ENCODE results near the gene CDKN3.

Gene CDKN3, protein sequence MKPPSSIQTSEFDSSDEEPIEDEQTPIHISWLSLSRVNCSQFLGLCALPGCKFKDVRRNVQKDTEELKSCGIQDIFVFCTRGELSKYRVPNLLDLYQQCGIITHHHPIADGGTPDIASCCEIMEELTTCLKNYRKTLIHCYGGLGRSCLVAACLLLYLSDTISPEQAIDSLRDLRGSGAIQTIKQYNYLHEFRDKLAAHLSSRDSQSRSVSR

DNA sequence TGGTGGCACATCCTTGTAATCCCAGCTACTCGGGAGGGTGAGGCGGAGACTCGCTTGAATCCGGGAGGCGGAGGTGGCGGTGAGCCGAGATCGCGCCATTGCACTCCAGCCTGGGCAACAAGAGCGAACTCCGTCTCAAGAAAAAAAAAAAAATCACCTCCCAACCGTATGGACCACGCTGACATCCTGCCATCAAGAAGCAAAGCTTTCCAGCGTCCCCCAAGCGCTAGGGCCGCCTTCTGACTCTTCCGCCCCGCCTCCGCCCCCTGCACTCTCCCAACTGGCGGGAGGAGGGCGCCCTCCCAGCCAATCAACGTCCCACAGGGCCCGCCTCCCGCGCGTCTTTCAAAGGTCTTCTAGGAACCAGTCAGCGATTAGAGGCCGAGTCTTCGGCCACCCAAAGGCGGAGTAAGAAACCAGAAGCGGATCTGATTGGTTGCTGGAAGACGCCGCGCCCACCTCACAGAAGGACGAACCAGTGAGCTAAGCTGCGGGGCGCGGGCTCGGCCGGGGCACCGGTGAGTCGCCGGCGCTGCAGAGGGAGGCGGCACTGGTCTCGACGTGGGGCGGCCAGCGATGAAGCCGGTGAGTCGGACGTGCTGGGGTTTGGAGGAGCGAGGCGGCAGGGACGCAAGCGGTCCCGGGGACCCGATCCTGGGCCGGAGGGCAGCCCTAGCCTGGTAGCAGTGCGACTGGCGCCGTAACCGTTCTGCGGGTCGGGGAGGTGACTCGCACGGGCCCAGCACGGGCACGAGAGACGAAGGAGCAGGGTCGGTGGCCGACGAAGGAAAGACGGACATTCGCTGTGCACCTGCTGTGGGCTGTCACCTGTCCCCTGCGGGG lies at the start of gene CDKN3:
CDKN3 (plus strand) TSS at position 515 of the 843 bp plus-strand sequence; CDS start at position 577, 62 bp downstream.
- peak; percentile 95 for DNase-seq (ENCODE audit: low read depth)

DNA sequence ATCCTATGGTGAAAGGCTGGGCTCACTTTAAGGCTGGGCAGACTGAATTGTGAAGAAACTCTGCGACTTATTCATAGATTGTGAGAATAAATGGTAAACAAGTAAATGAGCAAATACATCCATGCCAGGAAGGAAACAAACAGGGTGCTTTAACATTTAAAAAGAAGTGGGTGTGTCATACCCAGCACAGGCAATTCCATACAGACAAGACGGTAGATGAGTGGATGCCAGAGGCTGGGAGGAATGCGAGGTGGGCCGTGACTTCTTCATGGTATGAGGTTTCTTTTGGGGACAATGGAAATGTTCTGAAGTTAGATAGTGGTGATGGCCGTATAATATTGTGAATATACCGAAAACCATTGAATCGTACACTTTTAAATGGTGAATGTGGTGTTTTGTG lies 49.8 kb upstream of the CDKN3 start:
- DNase-seq (ENCODE audit: low read depth) = no peak

DNA sequence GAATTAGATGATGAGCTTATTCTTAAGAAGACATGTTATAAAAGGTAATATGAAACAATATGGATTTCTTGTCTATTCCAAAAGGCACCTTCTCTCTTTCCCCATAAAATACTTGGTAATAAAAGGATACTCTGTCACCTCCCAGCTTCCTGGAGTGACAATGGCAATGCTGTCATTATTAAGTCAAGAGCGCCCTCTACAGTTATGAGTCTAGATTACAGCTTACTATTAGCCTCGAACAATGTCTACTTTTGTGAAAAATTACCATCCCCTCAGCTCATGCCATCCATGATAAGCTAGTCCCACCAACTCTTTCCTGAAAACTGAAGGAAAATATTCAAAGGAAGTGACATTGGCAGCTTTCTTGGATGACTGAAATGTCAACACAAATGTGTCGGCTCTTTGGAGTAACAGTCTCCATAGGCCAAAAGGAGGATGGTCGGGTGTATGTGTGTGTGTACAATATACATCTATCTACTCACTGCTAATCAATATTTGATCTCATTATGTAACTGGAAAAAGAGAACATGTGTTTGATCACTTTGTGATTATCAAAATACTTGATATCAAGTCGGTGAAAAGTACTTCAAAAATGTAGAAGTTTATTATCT lies 48.7 kb upstream of the CDKN3 start:
- DNase-seq (ENCODE audit: low read depth) = no peak

DNA sequence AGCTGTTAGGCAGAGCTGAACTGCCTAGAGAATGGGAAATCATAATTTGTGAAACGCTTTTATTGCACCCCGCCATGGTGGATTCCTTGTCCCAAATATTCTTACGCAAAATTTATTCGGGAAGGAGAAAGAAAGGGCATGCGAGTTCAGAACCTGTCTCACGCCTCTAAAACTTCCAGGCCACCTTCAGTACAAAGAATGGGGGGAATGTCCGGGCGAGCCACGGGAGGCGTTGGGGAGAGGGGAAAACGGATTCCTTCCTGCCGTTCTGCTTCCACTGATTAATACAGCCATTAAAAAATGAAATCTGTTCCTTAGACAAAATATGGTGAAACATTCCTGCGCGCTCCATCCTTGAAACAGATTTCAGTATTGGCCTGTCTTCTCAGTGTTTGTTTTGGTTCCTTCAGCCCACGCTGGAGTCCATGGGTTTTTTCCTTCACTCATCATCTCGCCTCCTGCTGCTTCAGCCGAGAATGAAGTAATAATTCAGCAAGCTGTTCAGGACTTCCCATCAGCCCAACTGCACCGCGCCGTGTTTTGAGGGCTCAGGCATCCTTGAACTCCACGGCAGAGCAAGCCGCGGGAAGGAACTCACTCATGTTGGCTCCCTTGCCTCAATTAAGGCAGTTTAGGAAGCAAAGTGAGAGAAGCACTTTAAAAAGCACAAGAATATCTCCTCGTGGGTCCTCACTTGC lies 47.7 kb upstream of the CDKN3 start:
- no peak for DNase-seq (ENCODE audit: low read depth)

DNA sequence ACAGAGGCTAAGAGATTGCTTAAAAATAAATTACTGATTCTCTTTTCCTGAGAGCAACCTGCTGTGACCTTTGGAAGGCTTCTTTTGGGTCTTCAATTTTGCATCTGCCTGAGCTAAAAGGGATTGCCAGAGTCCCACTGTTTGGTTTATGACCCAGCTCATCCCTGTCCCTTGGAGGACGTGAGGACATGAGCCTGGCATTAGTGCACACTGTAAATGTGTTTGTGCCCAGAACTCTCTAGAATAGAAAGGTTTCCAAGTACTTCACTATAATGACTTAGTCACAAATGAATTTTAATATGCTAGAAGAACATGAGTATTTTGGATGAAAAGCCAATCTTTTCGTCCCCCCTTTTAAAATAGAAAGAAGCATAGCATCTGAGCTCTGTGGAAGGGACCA lies 47.1 kb upstream of the CDKN3 start:
- DNase-seq (ENCODE audit: low read depth) = no peak

DNA sequence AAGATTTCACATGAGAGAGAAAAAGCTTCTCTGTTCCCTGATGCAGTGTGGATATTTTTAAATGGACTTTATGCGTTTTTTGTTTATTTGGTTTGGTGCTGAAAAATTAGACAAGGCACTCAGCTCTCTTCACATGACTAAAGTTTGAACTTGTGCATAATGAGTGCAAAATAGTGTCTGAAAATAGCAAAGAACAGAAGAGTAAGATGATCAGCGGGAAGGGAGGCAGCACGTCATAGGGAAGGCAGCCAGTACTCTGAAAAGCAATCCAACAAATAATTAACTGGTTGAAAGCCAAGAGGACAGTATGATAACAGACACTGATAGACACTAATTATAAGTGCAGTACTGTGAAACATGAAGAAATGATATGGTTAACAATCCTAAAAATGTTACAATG lies 46.6 kb upstream of the CDKN3 start:
- no peak for DNase-seq (ENCODE audit: low read depth)

DNA sequence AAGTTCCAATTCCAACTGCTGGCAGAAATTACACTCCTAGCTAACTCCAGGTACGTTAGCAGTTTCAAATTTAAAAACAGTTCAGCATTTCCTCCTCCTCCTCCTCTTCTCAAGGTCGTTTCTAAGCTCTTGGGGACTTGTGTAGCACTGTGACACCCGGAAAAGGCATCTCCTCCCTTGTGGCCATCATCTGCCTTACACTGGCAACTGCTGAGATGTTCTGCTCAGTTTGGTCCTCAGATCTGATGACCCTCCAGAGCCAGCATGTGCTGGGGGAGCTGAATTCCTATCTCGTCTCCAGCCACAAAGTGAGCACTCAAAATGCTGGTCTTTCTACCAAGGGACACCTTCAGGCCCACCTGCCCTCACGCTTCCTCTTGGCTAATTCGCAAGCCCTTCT lies 43.5 kb upstream of the CDKN3 start:
- no peak for DNase-seq (ENCODE audit: low read depth)

DNA sequence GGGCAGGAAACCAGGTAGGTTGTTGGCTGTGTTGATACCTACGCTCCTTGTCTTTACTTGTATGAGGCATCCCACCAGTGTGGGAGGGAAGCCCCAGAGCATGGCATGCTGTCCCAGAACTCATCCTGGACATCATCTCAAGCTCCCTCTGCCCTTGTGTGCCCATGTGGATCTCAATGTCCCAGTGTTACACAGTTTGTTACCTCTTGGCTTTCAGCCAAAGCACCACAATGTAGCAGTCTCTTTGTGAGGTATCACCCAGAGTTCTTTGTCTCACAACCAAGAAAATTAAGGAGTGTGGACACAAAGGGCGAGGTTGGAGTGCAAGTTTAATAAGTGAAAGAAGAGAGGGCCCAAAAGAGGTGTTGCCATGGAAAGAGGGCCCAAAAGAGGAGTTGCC lies 43.1 kb upstream of the CDKN3 start:
- DNase-seq (ENCODE audit: low read depth) = no peak

DNA sequence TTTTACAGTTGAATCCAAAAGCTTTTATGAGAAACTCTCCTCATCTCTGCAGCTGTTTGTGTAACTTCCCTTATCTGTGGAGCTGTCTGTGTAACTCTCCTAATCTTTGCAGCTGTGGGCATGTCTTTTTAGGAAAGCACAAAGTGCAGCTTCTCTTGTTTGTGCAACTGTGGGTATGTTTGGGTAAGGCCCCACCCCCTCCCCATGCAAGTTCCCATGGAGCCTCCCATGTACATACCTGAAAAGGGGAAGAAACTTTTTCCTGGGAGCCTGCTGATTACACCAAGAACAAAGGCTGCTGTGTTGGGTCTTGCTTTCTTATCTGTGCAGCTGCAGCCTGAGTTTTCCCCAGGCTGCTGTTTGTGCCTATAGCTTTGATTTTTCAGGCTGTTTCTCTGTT lies 42.7 kb upstream of the CDKN3 start:
- no peak for DNase-seq (ENCODE audit: low read depth)

DNA sequence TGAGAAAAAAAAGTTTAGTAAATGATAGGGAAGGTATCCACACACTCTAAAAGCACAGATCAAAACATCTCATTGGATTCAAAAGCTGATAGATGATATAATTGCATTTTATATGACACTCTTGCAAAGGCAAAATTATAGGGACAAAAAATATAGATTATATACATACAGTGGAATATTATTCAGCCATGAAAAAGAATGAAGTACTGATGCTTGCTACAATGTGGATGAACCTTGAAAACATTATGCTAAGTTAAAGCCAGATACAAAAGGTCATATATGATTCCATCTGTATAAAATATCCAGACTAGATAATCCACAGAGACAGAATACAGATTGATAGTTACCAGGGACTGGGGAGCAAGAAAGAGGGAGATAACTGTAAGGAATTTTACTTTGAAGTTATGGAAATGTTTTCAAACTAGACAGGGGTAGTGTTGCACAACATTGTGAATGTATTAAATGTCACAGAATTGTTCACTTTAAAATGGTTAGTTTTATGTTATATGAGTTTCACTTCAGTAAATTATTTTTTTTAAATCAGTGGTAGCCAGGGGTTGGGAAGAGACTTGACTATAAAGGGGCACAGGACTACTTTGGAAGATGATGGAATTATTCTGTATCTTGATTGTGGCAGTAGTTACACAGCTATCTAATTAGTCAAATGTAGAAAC lies 41.7 kb upstream of the CDKN3 start:
- no peak for DNase-seq (ENCODE audit: low read depth)

DNA sequence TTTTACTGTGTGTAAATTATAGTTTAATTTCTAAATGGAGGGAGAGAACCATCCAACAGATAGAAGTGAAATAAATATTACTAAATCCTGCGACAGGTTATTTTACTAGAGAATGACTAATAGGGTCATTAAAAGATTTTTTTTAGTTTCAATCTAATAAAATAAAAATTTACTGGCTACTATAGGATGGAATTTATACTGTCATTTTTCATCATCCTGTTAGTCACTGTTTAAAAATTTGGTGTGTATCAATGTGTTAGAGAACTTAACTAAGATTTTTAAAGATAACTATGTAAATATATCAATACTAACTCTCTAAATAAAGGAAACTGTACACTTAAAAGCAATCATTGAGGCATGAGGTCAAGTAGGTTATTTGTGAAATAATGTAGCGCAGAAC lies 41.1 kb upstream of the CDKN3 start:
- DNase-seq (ENCODE audit: low read depth) = no peak

DNA sequence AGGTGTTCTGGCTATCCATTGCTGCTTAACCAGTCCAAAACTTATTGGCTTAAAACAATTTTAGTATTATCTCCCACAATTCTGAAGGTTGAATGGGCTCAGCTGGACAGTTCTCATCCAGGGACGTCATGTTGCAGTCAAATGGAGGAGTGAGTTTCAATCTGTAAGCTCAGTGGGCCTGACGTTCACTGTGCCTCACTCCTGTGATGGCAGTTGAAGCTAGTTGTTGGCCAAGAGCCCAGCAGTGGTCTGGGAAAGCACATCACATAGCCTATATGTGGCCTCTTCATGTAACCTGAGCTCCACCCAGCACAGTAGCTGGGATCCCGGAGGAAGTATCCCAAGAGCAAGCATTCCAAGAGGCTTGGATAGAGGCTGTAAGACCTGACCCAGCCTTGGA lies 40.6 kb upstream of the CDKN3 start:
- no peak for DNase-seq (ENCODE audit: low read depth)

DNA sequence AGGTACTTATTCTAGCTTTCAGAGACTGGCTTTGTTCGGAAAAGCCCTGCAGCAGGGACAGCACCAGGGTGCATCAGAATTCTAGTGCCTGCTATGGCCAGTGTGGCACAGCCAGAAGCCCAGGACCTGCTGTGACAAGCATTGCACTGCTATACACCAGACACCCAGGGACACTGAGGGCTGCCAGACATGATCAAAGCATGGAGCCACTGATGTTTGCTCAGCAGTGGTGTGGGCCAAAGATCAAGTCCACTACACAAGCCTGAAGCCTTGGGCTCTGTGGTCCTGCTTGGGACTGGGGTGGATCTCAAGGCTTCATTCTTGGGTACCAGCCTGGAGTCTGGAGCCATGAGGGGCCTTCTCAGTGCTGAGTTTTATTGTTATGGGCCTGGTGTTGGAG lies 36.1 kb upstream of the CDKN3 start:
- no peak for DNase-seq (ENCODE audit: low read depth)

DNA sequence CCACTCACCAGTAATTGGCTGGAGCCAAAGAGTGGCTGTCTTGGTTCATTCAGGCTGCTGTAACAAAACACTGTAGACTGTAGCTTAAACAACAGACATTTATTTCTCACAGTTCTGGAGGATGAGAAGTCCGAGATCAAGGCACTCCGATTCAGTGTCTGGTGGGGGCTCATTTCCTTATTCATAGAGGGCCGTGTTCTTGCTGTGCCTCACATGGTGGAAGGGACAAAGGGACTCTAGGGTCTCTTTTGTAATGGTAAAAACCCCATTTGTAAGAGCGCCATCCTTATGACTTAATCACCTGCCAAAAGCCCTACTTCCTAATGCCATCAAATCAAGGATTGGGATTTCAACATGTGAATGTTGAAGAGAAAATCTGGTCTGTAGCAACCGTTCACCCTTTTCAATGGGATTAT lies 34.7 kb upstream of the CDKN3 start:
- DNase-seq (ENCODE audit: low read depth) = no peak

DNA sequence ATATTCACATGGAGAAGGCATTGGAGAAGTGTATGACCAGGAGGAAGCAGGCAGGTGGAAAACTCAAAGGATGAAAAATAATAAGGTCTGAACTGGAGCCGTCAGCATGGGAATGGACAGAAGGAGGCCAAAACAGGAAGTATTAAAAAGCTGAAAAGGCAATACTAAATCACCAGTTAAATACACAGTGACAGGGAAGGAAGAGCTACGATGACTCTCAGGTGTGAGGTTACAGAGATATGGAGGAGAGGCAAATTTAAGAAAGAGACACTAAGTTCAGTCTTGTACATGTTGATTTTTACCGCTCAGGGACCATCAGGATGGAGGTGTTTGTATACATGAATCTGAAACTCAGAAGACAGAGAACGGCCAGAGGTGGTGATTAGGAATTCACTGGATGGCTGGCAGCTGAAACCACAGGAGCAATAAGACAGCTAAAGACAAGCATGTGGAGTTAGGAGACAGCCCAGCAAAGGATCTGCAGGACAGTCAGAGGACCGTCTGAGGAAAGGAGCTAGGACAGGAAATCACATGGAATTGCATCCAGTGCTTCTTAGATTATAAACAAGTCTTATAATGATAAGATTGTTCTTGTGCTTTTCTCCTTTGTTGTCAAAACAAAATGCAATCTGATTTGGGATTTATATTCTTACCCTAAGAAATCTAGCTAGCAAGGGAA lies 33.9 kb upstream of the CDKN3 start:
- DNase-seq (ENCODE audit: low read depth) = no peak

DNA sequence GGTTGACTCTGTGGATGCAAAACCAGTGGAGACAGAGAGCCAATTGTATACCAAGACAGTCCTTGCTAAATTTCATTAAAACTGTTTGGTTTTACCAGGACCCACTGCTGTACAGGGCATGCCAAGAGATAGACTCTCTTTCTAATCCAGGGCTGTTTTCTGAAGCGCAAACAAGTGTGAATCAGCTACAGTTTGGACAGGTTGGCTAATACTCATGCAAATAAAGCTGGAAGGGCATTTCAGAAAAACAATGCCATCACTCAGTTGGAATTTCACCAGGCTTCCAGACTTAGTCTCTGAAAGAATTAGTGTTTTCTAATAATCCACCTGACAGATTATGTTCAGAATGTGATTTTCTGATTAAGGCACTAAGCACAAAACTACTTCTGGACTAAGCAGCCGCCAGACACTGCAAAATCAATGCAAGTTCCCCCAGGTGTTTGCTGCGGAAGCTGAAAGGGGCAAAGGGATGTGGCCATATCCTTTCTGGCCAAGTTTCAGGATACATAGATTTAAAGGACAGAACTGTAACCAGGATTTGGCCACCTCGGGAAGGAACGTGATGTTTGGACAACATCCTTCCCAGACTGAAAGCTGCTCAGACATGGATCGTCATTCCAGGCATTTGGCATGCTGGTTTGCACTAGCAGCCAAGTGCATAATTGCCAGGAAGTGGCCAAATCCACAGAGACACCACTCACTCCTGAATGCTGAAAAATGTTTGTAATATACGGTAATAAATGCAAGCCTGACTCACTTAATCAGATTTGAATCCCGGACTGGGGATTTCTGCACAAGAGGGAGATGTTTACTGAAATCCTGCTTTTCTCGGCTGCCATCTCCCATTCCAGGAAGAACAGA lies 32.0 kb upstream of the CDKN3 start:
- no peak for DNase-seq (ENCODE audit: low read depth)

DNA sequence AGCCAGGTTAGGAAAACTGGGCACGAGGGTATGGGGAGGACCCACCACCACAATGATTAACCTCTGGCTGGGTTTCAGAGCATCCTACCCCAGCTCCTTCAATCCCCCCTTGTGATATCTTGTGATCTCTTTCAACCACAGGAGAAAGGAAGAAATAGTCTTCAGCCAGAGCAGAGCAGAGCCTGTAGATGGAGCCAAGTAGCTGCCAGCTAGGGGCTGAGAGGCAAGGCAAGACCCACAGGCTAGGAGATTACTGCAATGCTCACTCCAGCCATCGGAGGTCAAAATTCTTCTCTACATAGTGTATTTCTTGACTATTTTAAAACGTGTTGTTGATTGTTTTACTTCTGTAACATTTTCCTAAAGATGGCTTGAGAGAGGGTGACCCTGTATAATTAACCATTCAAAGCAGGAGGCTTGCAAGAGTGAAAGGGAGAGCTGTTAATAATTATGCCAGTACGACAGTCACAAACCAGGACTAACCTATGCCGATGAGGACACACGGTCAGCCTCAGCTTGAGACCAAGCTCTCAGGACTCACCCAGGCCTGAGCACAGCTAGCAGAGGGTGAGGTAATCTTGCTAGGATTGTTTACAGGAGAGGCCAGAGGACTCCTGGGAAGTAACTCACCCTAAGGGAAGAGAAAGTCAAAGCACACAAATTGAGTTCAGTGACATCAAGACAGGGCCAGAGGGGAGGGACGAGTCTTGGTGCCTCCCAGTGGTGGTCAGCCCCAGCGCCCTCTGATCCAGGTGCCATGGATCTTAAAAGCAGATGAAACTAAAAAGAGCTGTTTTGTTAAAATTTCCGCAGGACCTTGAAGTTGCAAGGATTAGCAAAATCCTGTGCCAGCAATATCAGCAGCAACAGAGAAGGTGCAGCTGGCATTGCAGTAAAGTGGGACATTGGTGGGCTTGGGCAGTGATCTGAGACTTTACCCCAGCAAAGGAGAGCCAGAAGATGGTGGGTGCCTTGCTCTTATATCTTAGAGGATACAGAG lies 29.8 kb upstream of the CDKN3 start:
- peak; percentile 10 for DNase-seq (ENCODE audit: low read depth)

DNA sequence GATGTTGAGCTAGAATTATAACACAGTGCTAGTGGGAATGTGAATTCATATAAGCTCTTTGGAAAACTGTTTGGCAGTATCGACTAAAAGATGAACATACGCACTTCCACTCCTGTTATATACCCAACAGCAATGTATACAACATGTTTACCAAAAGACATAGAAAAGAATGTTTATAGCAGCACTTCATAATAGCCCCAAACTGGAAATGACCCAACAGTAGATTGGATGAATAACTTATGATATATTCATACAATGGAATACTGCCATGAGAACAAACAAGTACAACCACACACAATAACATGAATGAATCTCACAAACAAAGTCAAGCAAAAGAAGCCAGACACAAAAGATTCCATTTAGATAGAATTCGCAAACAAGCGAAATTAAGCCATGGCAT lies 28.5 kb upstream of the CDKN3 start:
- DNase-seq (ENCODE audit: low read depth) = no peak

DNA sequence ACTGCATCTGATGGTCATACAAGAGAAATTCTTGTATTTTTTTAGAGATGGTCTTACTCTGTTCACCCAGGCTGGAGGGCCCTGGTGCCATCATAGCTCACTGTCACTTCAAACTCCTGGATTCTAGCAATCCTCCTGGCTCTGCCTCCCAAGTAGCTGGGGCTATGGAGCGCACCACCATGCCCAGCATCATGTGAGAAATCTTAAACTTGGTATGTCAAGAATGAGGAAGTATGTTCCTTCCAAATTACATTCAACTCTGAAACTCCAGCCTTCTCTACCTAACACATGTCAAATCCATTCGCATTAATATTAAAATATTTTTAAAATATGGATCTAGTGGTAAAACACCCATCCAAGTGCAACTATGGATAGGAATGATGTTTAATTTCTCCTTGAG lies 27.5 kb upstream of the CDKN3 start:
- no peak for DNase-seq (ENCODE audit: low read depth)

Data from activated T-cell treated with anti-CD3 and anti-CD28 coated beads for 48 hours (primary cell).